Upper lobe of left lung (tissue), 6 donors: ENCODE data around the gene VCX3A. TPM values are rescaled to one million over a fixed set of nuclear protein-coding genes. Genes with fewer than 3 reads are reported as not detected.

Experiments
- ATAC-seq, 2 donors: fragments of 200-7000 bp; cut with Tn5 transposase; one replicate each; pipeline ENCODE4 v1.9.1; 2022; ENCODE audit warnings: mild to moderate bottlenecking in 2 of 2, moderate library complexity in 2 of 2; ENCODE audit not compliant: low FRiP score in 2 of 2
- DNase-seq, 2 donors: peaks; one replicate each; pipeline ENCODE4 v3.0.0-alpha.2; 2019 to 2020
- H3K27ac ChIP-seq, 4 donors: fragments of 200-600 bp; sonication (generic); one replicate each; pipeline ENCODE4 v1.5.1; 2016 to 2019
- H3K27me3 ChIP-seq, 4 donors: fragments of 200-600 bp; sonication (generic); one replicate each; pipeline ENCODE4 v1.5.1; 2017 to 2019
- H3K36me3 ChIP-seq, 4 donors: fragments of 200-600 bp; sonication (generic); one replicate each; pipeline ENCODE4 v1.5.1; 2016 to 2019
- H3K4me1 ChIP-seq, 4 donors: fragments of 200-600 bp; sonication (generic); one replicate each; pipeline ENCODE4 v1.5.1; 2018 to 2019
- H3K4me3 ChIP-seq, 4 donors: fragments of 200-600 bp; sonication (generic); one replicate each; pipeline ENCODE4 v1.5.1; 2017 to 2019; ENCODE audit warnings: mild to moderate bottlenecking in 2 of 4, moderate library complexity in 1 of 4
- H3K9me3 ChIP-seq, 4 donors: fragments of 200-600 bp; sonication (generic); one replicate each; pipeline ENCODE4 v1.5.1; 2018 to 2019
- EP300 ChIP-seq, 4 donors: sonication (generic); formaldehyde crosslinking; IDR thresholded peaks; one replicate each; pipeline ENCODE4 v1.5.1; 2017; ENCODE audit warnings: antibody characterized with exemption in 4 of 4, control low read depth in 2 of 4
- POLR2A ChIP-seq, 4 donors: fragments of 450-650 bp; IDR thresholded peaks; one replicate each; pipeline ENCODE4 v1.5.1; 2016 to 2017; ENCODE audit warnings: antibody characterized with exemption in 4 of 4, mild to moderate bottlenecking in 2 of 4
- POLR2AphosphoS5 ChIP-seq, 2 donors: sonication (generic); formaldehyde crosslinking; IDR thresholded peaks; one replicate each; pipeline ENCODE4 v1.5.1; 2017; ENCODE audit warnings: antibody characterized with exemption in 2 of 2
- WGBS, 2 donors: methylation state at CpG; one replicate each; pipeline ENCODE4 v1.1.5; 2017 to 2018; 5-methylcytosine and 5-hydroxymethylcytosine counted together
- total RNA-seq, 6 donors: library from RNA; depleted of rRNA in 4 of 6; stranded (reverse); fragments of >200 nt in 4 of 6; gene quantifications; one replicate each; pipeline versions ENCODE4 v1.1.0 to v1.2.1, GENCODE V29; 2016 to 2021
- TF ChIP-seq, protein P1 (sequence below), 6 experiments: fragments of 450-650 bp in 4 of 6; fragments of 200-600 bp in 2 of 6; sonication (generic) in 2 of 6; IDR thresholded peaks; one replicate each; pipeline ENCODE4 v1.5.1; 2016 to 2019; ENCODE audit warnings: antibody characterized with exemption in 6 of 6
- donor health status: DM: no; HTN: no; CAD: no; lungs with moderate emphysema.
- donor health status: DM: no; HTN: yes; CAD: no; lungs with severe emphysema.

The VCX3A gene
- total RNA-seq, 6 donors from 2014 or later, result not detected

DNA sequence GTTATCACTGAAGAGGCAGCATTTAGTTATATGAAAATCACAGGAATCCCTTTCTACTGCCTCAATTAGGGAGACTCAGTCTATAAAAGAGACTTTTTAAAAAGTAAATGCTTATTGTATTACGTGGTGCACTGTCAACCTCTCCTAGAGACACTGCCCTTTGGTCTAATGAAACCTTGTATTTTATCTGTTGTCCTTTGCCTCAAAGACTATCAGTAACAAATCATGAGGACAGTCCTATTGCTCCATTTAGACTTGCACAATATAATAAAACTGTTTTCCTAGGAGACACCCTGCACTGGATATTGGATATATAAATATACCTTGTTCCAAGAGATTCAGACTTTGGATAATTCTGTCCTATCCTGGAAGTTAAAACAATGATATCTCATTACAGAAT is 34.2 kb downstream of the VCX3A start:
- TF ChIP-seq POLR2A (IDR thresholded peaks at IDR 0.05) (no peak), EP300 (IDR thresholded peaks at IDR 0.05) (no peak)
- TF ChIP-seq, protein P1, sequence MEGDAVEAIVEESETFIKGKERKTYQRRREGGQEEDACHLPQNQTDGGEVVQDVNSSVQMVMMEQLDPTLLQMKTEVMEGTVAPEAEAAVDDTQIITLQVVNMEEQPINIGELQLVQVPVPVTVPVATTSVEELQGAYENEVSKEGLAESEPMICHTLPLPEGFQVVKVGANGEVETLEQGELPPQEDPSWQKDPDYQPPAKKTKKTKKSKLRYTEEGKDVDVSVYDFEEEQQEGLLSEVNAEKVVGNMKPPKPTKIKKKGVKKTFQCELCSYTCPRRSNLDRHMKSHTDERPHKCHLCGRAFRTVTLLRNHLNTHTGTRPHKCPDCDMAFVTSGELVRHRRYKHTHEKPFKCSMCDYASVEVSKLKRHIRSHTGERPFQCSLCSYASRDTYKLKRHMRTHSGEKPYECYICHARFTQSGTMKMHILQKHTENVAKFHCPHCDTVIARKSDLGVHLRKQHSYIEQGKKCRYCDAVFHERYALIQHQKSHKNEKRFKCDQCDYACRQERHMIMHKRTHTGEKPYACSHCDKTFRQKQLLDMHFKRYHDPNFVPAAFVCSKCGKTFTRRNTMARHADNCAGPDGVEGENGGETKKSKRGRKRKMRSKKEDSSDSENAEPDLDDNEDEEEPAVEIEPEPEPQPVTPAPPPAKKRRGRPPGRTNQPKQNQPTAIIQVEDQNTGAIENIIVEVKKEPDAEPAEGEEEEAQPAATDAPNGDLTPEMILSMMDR (IDR thresholded peaks at IDR 0.05), result no peak
- Histone ChIP-seq H3K9me3 (no peaks in the 10 kb centered on the region), H3K4me3 (no peak overlapping the region), H3K27me3 (no peaks in the 10 kb centered on the region), H3K4me1 (no peaks in the 10 kb centered on the region), H3K36me3 (no peaks in the 10 kb centered on the region), H3K27ac (no peak overlapping the region)
- no peak for DNase-seq
- WGBS, 2 donors, result 50 to 76% methylated on average over 1 of the region's 1 CpG
- ATAC-seq, result no peak

GRCh38 chrX:6498324-6498723 is 36.6 kb downstream of the VCX3A start:
- Histone ChIP-seq H3K36me3 (no peaks in the 10 kb centered on the region), H3K4me3 (no peak overlapping the region), H3K9me3 (no peaks in the 10 kb centered on the region), H3K27me3 (no peaks in the 10 kb centered on the region), H3K27ac (no peak overlapping the region), H3K4me1 (no peaks in the 10 kb centered on the region)
- ATAC-seq (no peak), DNase-seq (no peak)
- no peak for TF ChIP-seq POLR2AphosphoS5 (IDR thresholded peaks at IDR 0.05)
- TF ChIP-seq EP300 (IDR thresholded peaks at IDR 0.05), result no peak
- TF ChIP-seq, protein P1 (IDR thresholded peaks at IDR 0.05), result no peak
- TF ChIP-seq POLR2A (IDR thresholded peaks at IDR 0.05), result no peak
- 83 to 100% methylated on average over 2 of the region's 2 CpGs for WGBS, 2 donors
